GM12878 (cell line): ENCODE results near the gene SSR2. TPM values are rescaled to one million over a fixed set of nuclear protein-coding genes. Genes with fewer than 3 reads are reported as not detected.

ENCODE experiments used
- ATAC-seq: fragments of 200-7000 bp; cut with Tn5 transposase; 3 replicates; pipeline ENCODE4 v1.9.1; 2020; ENCODE audit warnings: mild to moderate bottlenecking, moderate library complexity
- BruUV-seq: library from RNA; stranded (reverse); fragments of 400-500 nt; replicated peaks from 2 replicates; lab custom pipeline; 2021; lab: Mats Ljungman, UMichigan
- CTCF ChIA-PET: fragments of 300-600 bp; sonication (Branson Sonifier 250); formaldehyde crosslinking; extraction: SDS; loops from one replicate; lab custom pipeline; 2021; ENCODE audit warnings: inconsistent platforms; lab: Yijun Ruan, JAX
- POLR2A ChIA-PET: fragments of 350-600 bp; formaldehyde crosslinking; extraction: SDS; loops from one replicate; lab custom pipeline; 2021; ENCODE audit warnings: inconsistent platforms; lab: Charles Lee
- RAD21 ChIA-PET: fragments of 300-600 bp; sonication (Branson Sonifier 250); formaldehyde crosslinking; loops from one replicate; lab custom pipeline; 2023; ENCODE audit warnings: antibody characterized with exemption; ENCODE audit not compliant: unreplicated experiment; lab: Charles Lee
- SMC1A ChIA-PET: fragments of 300-600 bp; sonication (Branson Sonifier 250); formaldehyde crosslinking; loops from one replicate; lab custom pipeline; 2023; ENCODE audit not compliant: unreplicated experiment, uncharacterized antibody; lab: Charles Lee
- DNase-seq: peaks from one replicate; pipeline ENCODE4 v3.0.0-alpha.2; 2011; ENCODE audit warnings: low read depth, low spot score
- FAIRE-seq: peaks from 3 replicates; lab custom pipeline; 2011; peaks lifted over from hg19 to GRCh38; lab: Jason Lieb, UNC
- H2AFZ ChIP-seq: 2 replicates; pipeline ENCODE4 v1.6.0; 2011; ENCODE audit warnings: low read depth, low read length, control low read depth; ENCODE audit not compliant: control insufficient read depth
- H3K27ac ChIP-seq: 2 replicates; pipeline ENCODE4 v1.5.1; 2011; ENCODE audit warnings: control low read depth; ENCODE audit not compliant: control insufficient read depth, insufficient read depth
- H3K27me3 ChIP-seq, 2 experiments: replicated peaks in 1 of 2; 2 replicates each; pipeline versions ENCODE4 v1.6.0 to v1.6.1; 2011; ENCODE audit warnings: low read length in 1 of 2; ENCODE audit not compliant: control insufficient read depth in 2 of 2, insufficient read depth in 2 of 2
- H3K36me3 ChIP-seq, 2 experiments: 2 replicates each; pipeline ENCODE4 v1.5.1; 2011; ENCODE audit warnings: low read length in 1 of 2; ENCODE audit not compliant: control insufficient read depth in 2 of 2, insufficient read depth in 2 of 2
- H3K4me1 ChIP-seq: 2 replicates; pipeline ENCODE4 v1.6.1; 2011; ENCODE audit warnings: mild to moderate bottlenecking, low read length, moderate library complexity, mixed read lengths; ENCODE audit not compliant: control insufficient read depth, insufficient read depth
- H3K4me2 ChIP-seq: 2 replicates; pipeline ENCODE4 v1.6.0; 2011; ENCODE audit warnings: control low read depth; ENCODE audit not compliant: control insufficient read depth, insufficient read depth
- H3K4me3 ChIP-seq: fragments of 200-600 bp; sonication (generic); 2 replicates; pipeline ENCODE4 v1.5.1; 2016
- H3K79me2 ChIP-seq: 2 replicates; pipeline ENCODE4 v1.6.0; 2011; ENCODE audit warnings: low read length; ENCODE audit not compliant: control insufficient read depth, insufficient read depth
- H3K9ac ChIP-seq: 2 replicates; pipeline ENCODE4 v1.8.0; 2011; ENCODE audit warnings: low read length, control low read depth, mixed read lengths; ENCODE audit not compliant: control insufficient read depth, insufficient read depth
- H3K9me3 ChIP-seq: replicated peaks from 3 replicates; pipeline ENCODE4 v1.5.1; 2011; ENCODE audit warnings: mild to moderate bottlenecking, low read length; ENCODE audit not compliant: control insufficient read depth, insufficient read depth
- H4K20me1 ChIP-seq: 2 replicates; pipeline ENCODE4 v1.6.0; 2011; ENCODE audit not compliant: control insufficient read depth, insufficient read depth
- BRCA1 ChIP-seq: IDR thresholded peaks from 2 replicates; pipeline ENCODE4 v1.6.1; 2011; ENCODE audit warnings: low read depth, low read length, improper control_type of control experiment
- CHD2 ChIP-seq: IDR thresholded peaks from 2 replicates; pipeline ENCODE4 v1.6.1; 2011; ENCODE audit warnings: low read depth, low read length, improper control_type of control experiment, borderline replicate concordance
- CREB1 ChIP-seq: IDR thresholded peaks from 2 replicates; pipeline ENCODE4 v1.6.1; 2012; ENCODE audit warnings: low read depth, mild to moderate bottlenecking, inconsistent platforms
- EP300 ChIP-seq, 2 experiments: fragments of 150-350 bp in 1 of 2; IDR thresholded peaks; 2 replicates each; pipeline ENCODE4 v1.6.1; 2011 to 2012; ENCODE audit warnings: low read depth in 2 of 2, low read length in 2 of 2, borderline replicate concordance in 1 of 2, improper control_type of control experiment in 1 of 2, inconsistent platforms in 1 of 2; ENCODE audit not compliant: control insufficient read depth in 1 of 2
- ETV6 ChIP-seq, 2 experiments: fragments of 450-650 bp in 1 of 2; IDR thresholded peaks in 1 of 2; conservative IDR thresholded peaks in 1 of 2; 2 replicates each; pipeline ENCODE4 v1.6.1; 2014; ENCODE audit warnings: antibody characterized with exemption in 1 of 2, borderline replicate concordance in 1 of 2, low read depth in 1 of 2, mild to moderate bottlenecking in 1 of 2, moderate library complexity in 1 of 2
- FOXM1 ChIP-seq: IDR thresholded peaks from 2 replicates; pipeline ENCODE4 v1.6.1; 2012; ENCODE audit warnings: low read depth, mild to moderate bottlenecking, inconsistent platforms, low read length, moderate library complexity
- HDAC2 ChIP-seq: fragments of 200-600 bp; sonication (generic); IDR thresholded peaks from 2 replicates; pipeline ENCODE4 v1.6.1; 2017
- HDGF ChIP-seq: fragments of 450-650 bp; IDR thresholded peaks from 2 replicates; pipeline ENCODE4 v1.6.1; 2016; ENCODE audit warnings: antibody characterized with exemption
- HSF1 ChIP-seq: fragments of 150-350 bp; IDR thresholded peaks from 2 replicates; pipeline ENCODE4 v1.6.1; 2014; ENCODE audit warnings: mild to moderate bottlenecking, low read depth, low read length
- NR2F1 ChIP-seq: fragments of 450-650 bp; conservative IDR thresholded peaks from 2 replicates; pipeline ENCODE4 v1.6.1; 2017; ENCODE audit warnings: mild to moderate bottlenecking
- RUNX3 ChIP-seq: IDR thresholded peaks from 2 replicates; pipeline ENCODE4 v1.6.1; 2012; ENCODE audit warnings: low read length, inconsistent platforms
- SREBF1 ChIP-seq: IDR thresholded peaks from 2 replicates; pipeline ENCODE4 v1.6.1; 2012; ENCODE audit warnings: mild to moderate bottlenecking, low read length
- TARDBP ChIP-seq: IDR thresholded peaks from 2 replicates; pipeline ENCODE4 v1.6.1; 2016; ENCODE audit warnings: borderline replicate concordance
- WRNIP1 ChIP-seq: IDR thresholded peaks from 2 replicates; pipeline ENCODE4 v1.6.1; 2011; ENCODE audit warnings: low read depth, low read length, improper control_type of control experiment, borderline replicate concordance
- YY1 ChIP-seq: IDR thresholded peaks from 2 replicates; pipeline ENCODE4 v1.6.1; 2011; ENCODE audit warnings: low read depth, mild to moderate bottlenecking, low read length
- ZBTB33 ChIP-seq: fragments of 450-650 bp; IDR thresholded peaks from 2 replicates; pipeline ENCODE4 v1.6.1; 2017; ENCODE audit warnings: mild to moderate bottlenecking
- ZNF217 ChIP-seq: fragments of 450-650 bp; IDR thresholded peaks from 2 replicates; pipeline ENCODE4 v1.6.1; 2017; ENCODE audit warnings: antibody characterized with exemption, mild to moderate bottlenecking
- ZNF274 ChIP-seq: IDR thresholded peaks from one replicate; pipeline ENCODE4 v1.8.0; 2011; ENCODE audit not compliant: insufficient read length, insufficient read depth
- WGBS: methylation state at CpG from one replicate; pipeline ENCODE4 v1.1.6; 2016; ENCODE audit warnings: low lambda C conversion rate; ENCODE audit not compliant: insufficient replicate concordance, insufficient coverage; ENCODE audit errors: missing lambda C conversion rate; 5-methylcytosine and 5-hydroxymethylcytosine counted together
- in situ Hi-C: fragments of 300-500 bp; cut with MboI; formaldehyde crosslinking; loops from 9 replicates; pipeline ENCODE4 v1.14.3; 2018; ENCODE audit warnings: mixed read lengths
- intact Hi-C: fragments of 100-400 bp; cut with micrococcal nuclease; formaldehyde crosslinking; loops from one replicate; pipeline ENCODE4 v1.14.2; 2022; ENCODE audit not compliant: unreplicated experiment
- polyA plus RNA-seq, 11 experiments: library from polyadenylated mRNA; depleted of rRNA in 4 of 11; unstranded in 6 of 11; stranded (reverse) in 5 of 11; fragments of >200 nt; fragmentation: Nextera tagmentation in 4 of 11; fragmentation: Illumina TruSeq in 1 of 11; extraction: Ambion mirVana in 4 of 11; extraction: Trizol in 1 of 11; gene quantifications; 1 replicate in 1 of 11; 2 replicates in 10 of 11; pipeline versions ENCODE4 v1.2.1 to v1.2.3, GENCODE V29; 2011 to 2016; ENCODE audit warnings: inconsistent platforms in 2 of 11, missing spikeins in 2 of 11, low read depth in 1 of 11
- total RNA-seq, 4 experiments: library from RNA; depleted of rRNA in 3 of 4; stranded (reverse); fragments of >200 nt in 3 of 4; fragmentation: Illumina TruSeq in 1 of 4; extraction: Trizol in 1 of 4; gene quantifications; 2 replicates each; pipeline versions ENCODE4 v1.2.1 to v1.2.3, GENCODE V29; 2013 to 2021
- TF ChIP-seq, protein P1 (sequence below): fragments of 450-650 bp; formaldehyde crosslinking; IDR thresholded peaks from 2 replicates; pipeline ENCODE4 v1.4.0; 2022; ENCODE audit warnings: mild to moderate bottlenecking, moderate library complexity

Gene SSR2
- total and polyA plus RNA-seq, 10 of the 15 experiments (the other 5 are each of a cell fraction or from before 2014, with no cell fraction given): 207 to 553 (median 315) TPM

- WGBS: 58% methylated on average over 2 of the region's 3 CpGs
Observed at GRCh38 chr1:155973723-155974122, 47.0 kb downstream of the SSR2 start.

More at GRCh38 chr1:155973723-155974122, 47.0 kb downstream of the SSR2 start:
- intact Hi-C loops: no loop called here
- SMC1A ChIA-PET: interaction anchor here (0.6 to 16.7 kb wide), 7 partner anchors 10 to 91 kb away, joined by 3 to 229 read pairs (median 15); partner anchors contain the start of gene RXFP4
- Histone ChIP-seq H3K27me3 (no peaks in the 10 kb centered on the region), H2AFZ (no peak overlapping the region), H4K20me1 (peaks cover 4% of the 10 kb centered on the region; the same call in 1 of the 2 replicates), H3K9ac (no peak overlapping the region), H3K79me2 (peaks cover 96% of the 10 kb centered on the region), H3K4me2 (peak overlapping the region; percentile 26; the same call in 1 of the 2 replicates), H3K9me3 (no peaks in the 10 kb centered on the region), H3K4me3 (peak overlapping the region; percentile 100; the same call in 1 of the 2 replicates), H3K36me3 (peaks cover 2 to 10% of the 10 kb centered on the region in 2 experiments; a peak in 3 of 4 replicates), H3K4me1 (peaks cover 40% of the 10 kb centered on the region), H3K27ac (no peak overlapping the region)
- RAD21 ChIA-PET: interaction anchor here (1.0 to 14.4 kb wide), 5 partner anchors 14 to 39 kb away, joined by 3 to 214 read pairs (median 7); partner anchors contain the start of genes KHDC4 and RXFP4
- BruUV-seq: no TSS peak
- no peak for TF ChIP-seq FOXM1
- no peak for TF ChIP-seq WRNIP1
- TF ChIP-seq SREBF1: no peak
- no peak for TF ChIP-seq HDGF
- no peak for TF ChIP-seq ZBTB33
- TF ChIP-seq YY1: no peak
- no peak for TF ChIP-seq BRCA1
- no peak for TF ChIP-seq TARDBP
- TF ChIP-seq EP300 (IDR thresholded peaks at IDR 0.05; ENCODE audit: borderline replicate concordance in 1 of 2, control insufficient read depth in 1 of 2, low read depth in 2 of 2, low read length in 2 of 2): no peak
- no peak for TF ChIP-seq HDAC2
- no peak for TF ChIP-seq ETV6 (conservative IDR thresholded peaks at IDR 0.05 in 1 of 2, IDR thresholded peaks at IDR 0.05 in 1 of 2; ENCODE audit: borderline replicate concordance in 1 of 2, low read depth in 1 of 2)
- TF ChIP-seq NR2F1: no peak
- no peak for TF ChIP-seq RUNX3
- TF ChIP-seq ZNF274: no peak
- no peak for TF ChIP-seq HSF1
- no peak for TF ChIP-seq CREB1
- TF ChIP-seq CHD2: no peak
- TF ChIP-seq, protein P1, sequence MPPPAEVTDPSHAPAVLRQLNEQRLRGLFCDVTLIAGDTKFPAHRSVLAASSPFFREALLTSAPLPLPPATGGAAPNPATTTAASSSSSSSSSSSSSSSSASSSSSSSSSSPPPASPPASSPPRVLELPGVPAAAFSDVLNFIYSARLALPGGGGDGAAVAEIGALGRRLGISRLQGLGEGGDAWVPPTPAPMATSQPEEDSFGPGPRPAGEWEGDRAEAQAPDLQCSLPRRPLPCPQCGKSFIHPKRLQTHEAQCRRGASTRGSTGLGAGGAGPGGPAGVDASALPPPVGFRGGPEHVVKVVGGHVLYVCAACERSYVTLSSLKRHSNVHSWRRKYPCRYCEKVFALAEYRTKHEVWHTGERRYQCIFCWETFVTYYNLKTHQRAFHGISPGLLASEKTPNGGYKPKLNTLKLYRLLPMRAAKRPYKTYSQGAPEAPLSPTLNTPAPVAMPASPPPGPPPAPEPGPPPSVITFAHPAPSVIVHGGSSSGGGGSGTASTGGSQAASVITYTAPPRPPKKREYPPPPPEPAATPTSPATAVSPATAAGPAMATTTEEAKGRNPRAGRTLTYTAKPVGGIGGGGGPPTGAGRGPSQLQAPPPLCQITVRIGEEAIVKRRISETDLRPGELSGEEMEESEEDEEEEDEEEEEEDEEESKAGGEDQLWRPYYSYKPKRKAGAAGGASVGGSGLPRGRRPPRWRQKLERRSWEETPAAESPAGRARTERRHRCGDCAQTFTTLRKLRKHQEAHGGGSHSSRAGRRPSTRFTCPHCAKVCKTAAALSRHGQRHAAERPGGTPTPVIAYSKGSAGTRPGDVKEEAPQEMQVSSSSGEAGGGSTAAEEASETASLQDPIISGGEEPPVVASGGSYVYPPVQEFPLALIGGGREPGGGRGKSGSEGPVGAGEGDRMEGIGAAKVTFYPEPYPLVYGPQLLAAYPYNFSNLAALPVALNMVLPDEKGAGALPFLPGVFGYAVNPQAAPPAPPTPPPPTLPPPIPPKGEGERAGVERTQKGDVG (CRISPR knock-in tag): no peak
- no peak for TF ChIP-seq ZNF217
- in situ Hi-C loops: no loop called here
- CTCF ChIA-PET: interaction anchor here (1.1 to 14.7 kb wide), 7 partner anchors 7 to 93 kb away, joined by 3 to 227 read pairs (median 9); partner anchors contain the start of gene RXFP4
- POLR2A ChIA-PET: interaction anchor here (0.7 to 14.9 kb wide), 7 partner anchors 9 to 86 kb away, joined by 3 to 273 read pairs (median 4); partner anchors contain the start of gene RXFP4
- FAIRE-seq (no peak), ATAC-seq (no peak), DNase-seq (no peak)
